Fibroblast of villous mesenchyme (primary cell): ENCODE data around the gene CACNA1S. TPM values are rescaled to one million over a fixed set of nuclear protein-coding genes. Genes with fewer than 3 reads are reported as not detected.

Experiments
- DNase-seq: peaks from one replicate; pipeline ENCODE4 v3.0.0-alpha.2; 2010; ENCODE audit warnings: low read depth
- H3K4me3 ChIP-seq: 2 replicates; pipeline ENCODE4 v1.5.1; 2011; ENCODE audit warnings: low read depth, mild to moderate bottlenecking, low read length
- total RNA-seq: library from RNA; depleted of rRNA; stranded (reverse); fragments of >200 nt; gene quantifications from 2 replicates; pipeline ENCODE4 v1.2.3, GENCODE V29; 2012
- TF ChIP-seq, protein P1 (sequence below): IDR thresholded peaks from 2 replicates; pipeline ENCODE4 v1.5.1; 2012; ENCODE audit warnings: low read depth, mild to moderate bottlenecking, low read length; ENCODE audit not compliant: insufficient read depth

The CACNA1S gene
- total RNA-seq, 1 donor: not detected

DNA sequence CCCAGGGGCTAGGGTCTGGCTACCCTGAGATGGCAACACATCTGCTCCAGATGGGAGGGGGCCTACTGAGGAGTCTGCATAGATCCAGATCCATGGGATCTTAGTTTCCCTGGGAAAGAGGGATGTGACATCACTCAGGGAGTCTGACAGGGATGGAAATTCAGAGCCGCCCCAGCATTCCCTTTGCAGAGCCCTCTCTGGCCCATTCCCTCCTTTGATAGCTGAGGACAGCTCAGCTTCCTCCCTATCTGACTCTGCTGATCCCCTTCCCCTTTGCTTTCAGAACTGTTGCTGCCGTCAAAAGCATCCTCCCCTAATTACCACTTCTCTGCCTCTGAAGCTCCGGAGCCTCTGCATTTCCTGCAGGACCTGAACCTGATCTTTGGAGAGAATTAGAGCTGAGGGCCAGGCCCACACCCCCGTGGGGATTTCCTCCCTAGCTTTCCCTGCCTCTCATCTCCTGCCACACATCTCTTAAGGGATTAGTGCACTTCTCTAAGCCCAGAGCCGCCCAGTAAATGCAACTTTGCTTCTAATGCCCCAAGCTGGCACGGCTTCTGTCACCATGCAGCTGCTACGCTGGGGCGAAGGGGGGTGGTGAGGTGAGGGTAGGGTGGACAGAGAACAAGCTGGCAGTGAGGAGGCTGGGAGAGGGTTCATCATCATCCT lies 24.3 kb upstream of the CACNA1S start:
- TF ChIP-seq, protein P1, sequence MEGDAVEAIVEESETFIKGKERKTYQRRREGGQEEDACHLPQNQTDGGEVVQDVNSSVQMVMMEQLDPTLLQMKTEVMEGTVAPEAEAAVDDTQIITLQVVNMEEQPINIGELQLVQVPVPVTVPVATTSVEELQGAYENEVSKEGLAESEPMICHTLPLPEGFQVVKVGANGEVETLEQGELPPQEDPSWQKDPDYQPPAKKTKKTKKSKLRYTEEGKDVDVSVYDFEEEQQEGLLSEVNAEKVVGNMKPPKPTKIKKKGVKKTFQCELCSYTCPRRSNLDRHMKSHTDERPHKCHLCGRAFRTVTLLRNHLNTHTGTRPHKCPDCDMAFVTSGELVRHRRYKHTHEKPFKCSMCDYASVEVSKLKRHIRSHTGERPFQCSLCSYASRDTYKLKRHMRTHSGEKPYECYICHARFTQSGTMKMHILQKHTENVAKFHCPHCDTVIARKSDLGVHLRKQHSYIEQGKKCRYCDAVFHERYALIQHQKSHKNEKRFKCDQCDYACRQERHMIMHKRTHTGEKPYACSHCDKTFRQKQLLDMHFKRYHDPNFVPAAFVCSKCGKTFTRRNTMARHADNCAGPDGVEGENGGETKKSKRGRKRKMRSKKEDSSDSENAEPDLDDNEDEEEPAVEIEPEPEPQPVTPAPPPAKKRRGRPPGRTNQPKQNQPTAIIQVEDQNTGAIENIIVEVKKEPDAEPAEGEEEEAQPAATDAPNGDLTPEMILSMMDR: no peak
- no peak for DNase-seq
- no peak overlapping the region for H3K4me3 ChIP-seq

DNA sequence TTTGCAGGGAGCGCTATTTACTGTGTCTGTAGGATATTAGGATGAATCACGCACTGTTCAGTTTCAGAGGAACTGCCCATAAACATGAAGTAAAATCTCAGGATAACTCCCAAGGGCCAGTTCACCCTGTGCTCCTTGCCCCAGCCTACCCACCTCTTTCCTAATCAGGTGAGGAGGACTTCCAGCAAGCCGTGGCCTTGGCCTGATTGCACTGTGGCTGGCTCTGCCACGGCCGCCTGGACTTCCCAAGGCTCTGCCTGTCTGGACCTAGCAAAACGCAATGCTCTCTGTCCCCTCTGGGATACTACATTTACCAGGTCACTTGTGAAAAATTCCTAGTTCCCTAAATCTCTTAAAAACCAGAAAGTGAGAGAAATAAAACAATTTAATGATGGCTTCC lies 22.2 kb upstream of the CACNA1S start:
- TF ChIP-seq, protein P1: no peak
- no peak overlapping the region for H3K4me3 ChIP-seq
- DNase-seq: no peak

DNA sequence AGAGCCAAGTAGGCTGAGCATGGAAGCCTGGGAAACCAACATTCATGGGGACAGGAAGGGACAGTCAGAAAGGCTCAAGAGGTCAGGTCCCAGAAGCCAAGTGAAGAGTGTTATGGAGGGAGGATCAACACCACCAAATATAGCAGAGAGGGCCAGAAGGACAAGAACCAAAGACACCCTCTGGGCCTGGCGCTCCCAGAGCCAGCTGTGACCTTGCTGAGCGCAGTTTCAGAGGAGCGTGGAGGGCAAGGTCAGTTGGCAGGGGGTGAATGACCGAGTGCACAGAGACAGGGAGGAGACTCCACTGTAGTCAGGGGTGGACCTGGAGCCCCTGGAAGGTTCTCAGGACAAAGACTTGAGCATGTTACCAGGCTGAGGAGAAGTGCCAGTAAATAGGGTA lies 19.2 kb upstream of the CACNA1S start:
- no peak for DNase-seq
- TF ChIP-seq, protein P1: no peak
- no peak overlapping the region for H3K4me3 ChIP-seq

DNA sequence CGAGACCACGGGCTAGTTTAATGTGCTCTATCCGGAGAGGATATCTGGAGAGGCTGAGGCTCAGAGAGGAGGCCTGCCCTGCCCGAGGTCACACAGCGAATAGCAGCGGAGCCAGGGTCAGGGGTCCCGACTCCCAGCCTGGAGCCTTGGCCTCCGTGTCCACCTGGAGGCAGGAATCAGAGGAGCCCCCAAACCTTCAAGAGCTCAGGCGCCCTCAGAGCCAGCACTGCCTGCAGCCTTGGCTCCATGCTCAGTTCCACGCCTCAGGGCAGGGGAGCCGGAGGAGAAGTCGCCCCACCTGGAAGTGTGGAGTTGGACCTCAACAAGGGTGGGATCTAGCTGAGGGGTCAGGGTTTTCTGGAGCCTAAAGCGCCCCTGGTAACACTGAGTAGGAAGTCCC lies 16.7 kb upstream of the CACNA1S start:
- TF ChIP-seq, protein P1: no peak
- no peak overlapping the region for H3K4me3 ChIP-seq
- DNase-seq: no peak

DNA sequence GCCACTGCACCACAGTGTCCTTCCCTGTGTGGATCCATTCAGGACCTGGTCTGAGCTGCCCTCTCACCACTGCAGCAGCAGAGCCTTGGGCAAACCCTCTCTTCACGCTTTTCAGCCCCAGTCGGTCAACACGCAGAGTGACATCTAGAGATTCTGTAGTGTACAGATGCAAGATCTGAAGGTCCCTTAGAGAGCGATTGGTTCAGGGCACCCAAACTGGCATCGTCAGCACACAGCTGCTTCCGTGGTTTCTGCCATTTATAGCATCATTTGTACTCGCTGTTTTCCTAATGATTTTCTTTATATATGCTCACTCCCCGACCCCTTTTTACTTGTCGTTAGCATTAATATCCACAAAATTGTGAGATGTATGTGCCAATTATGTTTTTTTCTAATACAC lies 16.2 kb upstream of the CACNA1S start:
- no peak for DNase-seq
- TF ChIP-seq, protein P1: no peak

DNA sequence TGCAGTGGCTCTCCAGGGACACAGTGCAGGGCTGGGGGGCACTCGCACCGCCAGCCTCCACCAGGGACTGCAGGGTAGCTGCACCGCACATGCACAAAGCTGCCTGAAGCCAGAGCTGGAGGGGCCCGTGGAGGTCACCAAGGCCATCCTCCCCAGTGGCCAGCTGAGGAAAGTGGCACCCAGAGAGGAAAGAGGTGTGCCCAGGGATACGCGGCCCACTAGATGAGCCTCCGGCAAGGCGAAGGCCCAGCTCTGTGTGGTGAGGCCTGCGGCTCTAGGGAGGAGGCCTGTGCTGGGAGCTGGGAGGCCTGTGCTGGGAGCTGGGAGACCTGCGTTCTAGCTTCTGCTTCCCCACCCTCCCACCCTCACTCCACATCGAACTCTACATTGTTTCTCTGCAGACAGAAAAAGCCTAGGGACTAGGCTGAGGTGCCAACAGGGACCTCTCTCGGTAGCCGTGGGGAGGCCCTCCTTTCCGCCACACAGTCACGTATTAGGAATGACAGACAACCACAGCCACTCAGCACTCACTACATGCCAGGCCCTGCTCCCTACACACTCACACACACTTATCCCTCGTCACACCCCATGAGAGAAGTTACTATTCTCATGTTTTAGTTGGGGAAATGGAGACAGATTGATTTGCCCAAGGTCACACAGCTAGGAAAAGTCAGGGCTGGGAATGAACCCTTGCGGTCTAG lies 15.7 kb upstream of the CACNA1S start:
- DNase-seq: no peak
- TF ChIP-seq, protein P1: no peak
- no peak overlapping the region for H3K4me3 ChIP-seq

More for the DNA sequence above, 16.2 kb upstream of the CACNA1S start:
- no peak overlapping the region for H3K4me3 ChIP-seq
